ENCODE measurements around the gene DNMBP.
"Not testable (repeated sequence)": the region's sequence is repeated elsewhere in the genome, so short reads cannot be mapped to it uniquely, and the experiment has no call there.

Gene DNMBP

DNA sequence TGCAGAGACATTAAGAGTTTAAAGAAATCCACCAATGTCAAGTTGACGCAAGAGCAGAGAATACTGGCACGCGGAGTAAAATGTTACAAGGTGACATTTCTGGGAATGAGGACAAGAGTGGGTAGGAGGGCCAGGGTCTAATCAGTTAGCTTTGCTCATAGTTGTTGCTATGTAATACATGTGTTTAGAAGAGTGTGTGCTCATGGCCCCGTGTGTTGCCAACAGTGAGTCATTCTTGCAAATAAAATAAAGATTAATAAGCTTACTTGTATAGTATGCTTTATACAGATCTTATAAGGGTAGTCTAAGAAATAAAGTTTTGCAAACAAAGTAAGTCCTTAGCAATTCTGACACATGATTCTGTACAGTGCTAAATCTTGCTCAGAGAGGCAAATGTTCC lies 64.5 kb downstream of the DNMBP start:
- no peak for DNase-seq

DNA sequence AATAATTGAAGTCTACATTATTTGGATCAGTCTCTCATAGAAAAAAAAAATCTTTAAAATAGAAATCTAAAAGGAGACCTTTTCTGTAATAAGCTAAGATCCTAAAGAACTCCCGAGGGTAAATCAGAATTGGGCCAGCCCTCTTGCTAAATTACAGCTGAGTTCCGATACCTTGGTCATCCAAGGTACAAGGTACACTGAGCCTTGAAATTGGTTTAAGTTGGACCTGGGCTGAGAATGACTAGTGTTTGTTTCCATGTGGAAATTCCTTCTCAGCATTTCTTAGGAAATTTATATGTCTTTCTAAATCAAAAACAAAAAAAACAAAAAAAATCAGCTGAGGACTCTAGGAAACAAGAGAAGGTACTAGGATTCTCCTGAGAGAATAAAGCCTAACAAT lies 64.9 kb downstream of the DNMBP start:
- no peak for DNase-seq

- DNase-seq = no peak
Observed at GRCh38 chr10:99943908-99944307, 65.8 kb downstream of the DNMBP start.

DNA sequence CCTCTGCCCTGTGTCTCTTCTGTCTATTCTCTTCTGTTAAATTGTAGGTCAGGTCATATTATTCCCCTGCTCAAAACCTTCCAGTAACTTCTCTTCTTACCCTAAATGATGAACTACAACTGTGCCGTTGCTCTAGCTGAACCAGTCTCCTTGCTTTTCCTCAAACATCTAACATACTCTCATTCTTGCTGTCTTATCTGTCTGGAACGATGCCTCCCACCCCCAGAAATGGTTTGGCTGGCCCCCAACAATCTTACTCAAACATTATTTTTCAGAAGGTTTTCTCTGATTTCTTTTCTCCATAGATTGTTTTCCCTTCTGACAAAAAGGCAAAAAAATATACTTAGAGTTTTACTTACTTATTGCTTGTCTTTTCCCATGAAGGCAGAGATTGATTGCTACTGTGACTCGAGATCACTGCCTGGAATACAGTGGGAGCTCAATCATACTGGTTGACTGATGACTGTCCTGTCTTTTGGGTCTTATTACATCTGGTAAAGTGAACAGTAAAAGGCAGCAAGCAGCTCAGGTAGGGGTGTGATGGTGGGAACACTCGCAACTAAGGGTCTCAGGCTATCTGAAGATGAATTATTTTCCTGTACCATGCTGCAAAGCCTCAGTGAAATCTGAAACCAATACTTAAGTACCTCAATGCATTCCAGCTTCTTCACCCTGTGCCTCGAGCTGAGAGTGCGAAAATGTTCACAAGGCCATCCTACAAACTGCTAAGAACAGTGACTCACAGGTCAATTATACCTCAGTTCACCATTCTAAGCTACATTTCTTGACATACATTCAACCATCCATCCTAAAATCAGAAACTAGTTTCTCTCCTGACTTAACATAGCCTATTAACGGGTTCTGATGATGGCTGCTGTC lies 67.6 kb downstream of the DNMBP start:
- DNase-seq = no peak

- no peak for DNase-seq
Observed at GRCh38 chr10:99938563-99938962, 71.2 kb downstream of the DNMBP start.

DNA sequence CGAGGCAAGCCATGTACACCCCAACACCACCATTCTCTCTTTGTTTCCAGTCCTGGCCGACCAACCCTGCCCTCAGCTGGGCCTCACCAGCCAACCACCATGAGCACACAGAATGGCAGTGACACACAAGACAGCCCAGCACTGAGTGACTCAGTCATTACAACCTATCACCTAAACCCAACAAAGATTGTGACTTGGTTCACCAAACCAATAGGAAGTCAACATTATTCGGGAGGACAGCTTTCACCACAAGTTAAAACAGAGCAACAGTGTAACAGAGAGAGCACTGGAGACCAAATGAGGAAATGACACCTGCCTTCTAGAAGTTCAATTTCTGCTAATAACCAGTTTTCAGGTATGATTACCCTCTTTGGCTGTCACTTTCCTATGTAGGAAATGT lies 72.1 kb downstream of the DNMBP start:
- no peak for DNase-seq

GRCh38 chr10:99932203-99932957 lies 77.4 kb downstream of the DNMBP start:
- DNase-seq = not testable (repeated sequence)

- DNase-seq = no peak
Observed at GRCh38 chr10:99930731-99931550, 78.8 kb downstream of the DNMBP start.

DNA sequence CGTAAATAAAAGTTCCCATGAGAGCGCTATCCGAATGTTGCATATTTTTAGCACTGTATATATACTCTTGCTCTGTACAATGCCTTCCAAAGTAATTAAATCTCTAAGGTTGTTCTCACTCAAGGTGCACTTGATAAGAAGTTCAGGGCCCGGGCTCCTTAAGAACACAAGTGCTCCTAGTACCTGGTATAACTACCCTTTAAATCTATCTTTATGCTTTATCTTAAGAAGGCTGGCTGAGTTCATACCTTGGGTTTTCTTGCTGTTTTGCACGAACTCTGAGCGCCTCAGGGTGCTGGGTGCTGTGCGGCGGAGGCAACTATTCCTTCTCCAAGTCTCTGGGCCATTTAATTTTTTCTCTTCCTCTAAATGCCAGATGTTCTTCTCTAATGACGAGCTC lies 80.4 kb downstream of the DNMBP start:
- no peak for DNase-seq

GRCh38 chr10:99927721-99928280 lies 81.9 kb downstream of the DNMBP start:
- no peak for DNase-seq

DNA sequence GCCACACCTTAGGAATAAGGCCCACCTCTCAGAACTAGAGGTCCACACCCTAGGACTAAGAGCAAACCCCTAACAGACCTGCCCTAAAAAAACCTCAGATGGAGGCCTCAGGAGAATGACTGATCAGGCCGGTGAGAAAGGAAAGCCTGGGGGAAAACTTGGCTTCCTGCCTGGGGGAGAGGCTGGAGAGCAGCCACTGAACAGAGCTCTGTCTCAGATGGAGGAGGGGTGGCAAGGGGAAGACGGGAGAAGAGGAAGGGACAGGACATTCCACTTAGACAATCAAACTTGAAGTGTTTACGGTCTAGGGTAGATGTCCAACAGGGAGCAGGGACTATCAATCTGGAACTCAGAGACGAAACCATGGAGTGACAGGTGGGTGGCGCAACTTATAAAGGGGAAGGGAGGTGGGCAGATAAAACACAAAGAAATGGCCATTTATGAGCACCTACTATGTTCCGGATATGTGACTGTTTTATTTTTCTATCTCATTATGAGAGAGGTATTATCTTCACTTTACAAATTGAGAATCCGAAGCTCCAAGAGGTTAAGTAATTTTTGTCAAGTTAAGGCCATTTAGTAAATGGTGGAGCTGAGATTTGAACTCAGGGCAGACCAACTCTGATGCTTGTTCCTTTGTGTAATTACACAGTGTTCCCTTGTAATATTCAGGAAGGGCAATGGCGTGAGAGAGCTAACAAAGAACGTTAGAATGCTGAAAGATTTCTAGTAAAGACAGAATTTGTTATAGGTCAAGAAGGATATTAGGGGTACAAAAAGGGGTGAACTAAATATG lies 82.6 kb downstream of the DNMBP start:
- DNase-seq = no peak

DNA sequence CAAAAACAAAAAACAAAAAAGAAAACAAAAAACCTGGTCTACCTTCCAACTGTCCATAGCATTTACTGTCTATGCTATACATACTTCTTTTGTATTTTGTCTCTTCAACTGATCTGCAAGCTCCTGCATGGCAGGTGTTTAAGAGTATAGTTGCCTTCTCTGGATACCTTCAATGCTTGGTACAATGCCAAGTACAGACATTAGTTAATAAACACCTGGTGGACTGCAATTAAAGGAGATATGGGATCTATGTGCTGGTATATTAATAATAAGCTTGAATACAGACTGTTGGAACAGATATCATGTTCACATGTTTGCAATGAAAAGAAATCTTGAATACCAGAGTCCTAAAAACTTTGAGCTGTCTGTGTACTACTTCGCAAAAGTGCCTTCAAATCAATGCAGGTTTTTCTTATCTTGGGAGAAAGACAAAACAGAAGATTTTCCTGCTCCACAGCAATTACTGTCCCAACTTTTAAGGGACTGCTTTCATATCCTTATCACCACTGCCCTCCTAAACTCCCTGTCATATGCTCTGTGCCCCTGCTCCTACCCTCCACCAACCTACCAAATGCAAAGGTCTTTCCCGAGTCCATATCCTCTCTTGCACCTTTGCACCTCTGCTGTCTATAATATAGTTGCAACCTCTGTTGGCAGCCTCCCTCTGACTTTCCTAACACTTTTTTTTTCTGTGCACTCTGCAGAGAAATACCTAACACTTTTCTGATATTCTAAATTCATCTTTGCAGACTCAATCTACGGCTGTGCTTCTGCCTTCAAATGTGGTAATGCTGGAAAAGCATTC lies 85.1 kb downstream of the DNMBP start:
- no peak for DNase-seq

DNA sequence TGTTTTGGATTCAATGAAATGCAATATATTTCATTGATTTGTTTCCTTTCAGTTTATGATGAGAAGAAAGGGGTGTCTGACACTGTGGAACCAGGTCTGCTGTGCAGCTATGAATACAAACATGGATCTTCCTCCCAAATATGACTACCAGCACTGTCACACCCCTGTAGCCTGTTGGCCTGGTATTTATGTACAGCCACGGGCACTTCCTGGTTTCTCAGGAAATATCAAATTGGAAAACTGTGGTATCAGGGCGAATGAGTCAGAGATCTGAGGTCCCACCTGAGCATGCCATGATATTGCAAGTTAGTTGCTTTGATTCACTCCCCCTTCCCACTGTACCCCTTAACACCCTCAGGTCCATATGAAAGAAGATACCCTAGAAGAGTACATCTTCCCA lies 87.8 kb downstream of the DNMBP start:
- DNase-seq = no peak

- no peak for DNase-seq
Observed at GRCh38 chr10:99920901-99921300, 88.8 kb downstream of the DNMBP start.

DNA sequence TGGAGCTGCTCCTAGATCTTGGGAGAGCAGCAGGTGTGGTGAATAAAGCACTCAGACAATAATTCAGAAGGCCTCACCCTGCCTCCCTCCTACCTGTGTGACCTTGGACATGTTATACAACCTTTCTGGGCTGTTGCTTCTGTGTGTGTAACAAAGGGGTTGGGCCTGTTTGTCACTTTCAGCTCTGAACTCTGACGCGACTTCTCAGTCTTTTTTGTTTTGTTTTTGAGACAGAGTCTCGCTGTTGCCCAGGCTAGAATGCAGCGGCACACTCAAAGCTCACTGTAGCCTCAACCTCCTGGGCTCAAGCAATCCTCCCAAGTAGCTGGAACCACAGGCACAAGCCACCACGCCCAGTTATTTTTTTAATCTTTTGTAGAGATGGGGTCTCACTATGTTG lies 89.3 kb downstream of the DNMBP start:
- DNase-seq = no peak

- DNase-seq = no peak
Observed at GRCh38 chr10:99917963-99918825, 91.6 kb downstream of the DNMBP start.

- no peak for DNase-seq
Observed at GRCh38 chr10:99916776-99917175, 93.0 kb downstream of the DNMBP start.

DNA sequence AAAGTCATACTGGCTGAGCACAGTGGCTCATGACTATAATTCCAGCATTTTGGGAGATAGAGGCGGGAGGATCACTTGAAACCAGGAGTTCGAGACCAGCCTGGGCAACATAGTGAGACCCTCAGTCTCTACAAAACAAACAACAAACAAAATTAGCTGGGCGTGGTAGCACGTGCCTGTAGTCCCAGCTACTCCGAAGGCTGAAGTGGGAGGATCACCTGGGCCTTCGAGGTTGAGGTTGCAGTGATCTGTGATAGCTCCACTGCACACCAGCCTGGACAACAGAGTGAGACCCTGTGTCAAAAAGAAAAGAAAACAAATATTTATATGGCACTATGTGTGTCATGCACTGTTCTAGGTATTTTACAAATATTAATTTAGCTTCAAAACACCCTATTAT lies 94.3 kb downstream of the DNMBP start:
- DNase-seq = no peak

GRCh38 chr10:99914236-99914635 lies 95.5 kb downstream of the DNMBP start:
- no peak for DNase-seq

GRCh38 chr10:99913831-99914235 lies 95.9 kb downstream of the DNMBP start:
- no peak for DNase-seq

Data from AML-193 (cell line).